Activated T-helper 2 cell treated with anti-CD3 and anti-CD28 coated beads, Interferon-gamma antibody, Interleukin-2, Interleukin-4, amounts not matched to agents 10 μg/mL and 5 μg/mL and 100 μg/mL, durations not matched to agents 14 hours and 24 hours and 36 hours (primary cell): ENCODE data around the gene LIN52. TPM values are rescaled to one million over a fixed set of nuclear protein-coding genes. Genes with fewer than 3 reads are reported as not detected.
"Not testable (repeated sequence)": the region's sequence is repeated elsewhere in the genome, so short reads cannot be mapped to it uniquely, and the experiment has no call there.

Experiments
- DNase-seq: peaks from one replicate; pipeline ENCODE4 v3.0.0; 2021; ENCODE audit warnings: low spot score
- H3K27ac Mint-ChIP-seq: one replicate; pipeline ENCODE4 v1.8.0; 2021; ENCODE audit warnings: mixed read lengths
- H3K27me3 Mint-ChIP-seq: one replicate; pipeline ENCODE4 v1.8.0; 2021; ENCODE audit warnings: low read depth, mixed read lengths
- H3K36me3 Mint-ChIP-seq: one replicate; pipeline ENCODE4 v1.8.0; 2021; ENCODE audit warnings: low read depth, mixed read lengths
- H3K4me1 Mint-ChIP-seq: one replicate; pipeline ENCODE4 v1.8.0; 2021; ENCODE audit warnings: low read depth, mixed read lengths
- H3K4me3 Mint-ChIP-seq: one replicate; pipeline ENCODE4 v1.8.0; 2021; ENCODE audit warnings: low read depth, mild to moderate bottlenecking, moderate library complexity, mixed read lengths
- H3K9me3 Mint-ChIP-seq: one replicate; pipeline ENCODE4 v1.8.0; 2021; ENCODE audit warnings: mixed read lengths
- intact Hi-C: fragments of 100-400 bp; cut with micrococcal nuclease; formaldehyde crosslinking; loops from one replicate; pipeline ENCODE4 v1.15.1; 2023
- total RNA-seq: library from RNA; stranded (reverse); gene quantifications from 2 replicates; pipeline ENCODE4 v1.2.3, GENCODE V29; 2022

LIN52 gene
- total RNA-seq, 1 donor from 2014 or later: 16.7 TPM

DNA sequence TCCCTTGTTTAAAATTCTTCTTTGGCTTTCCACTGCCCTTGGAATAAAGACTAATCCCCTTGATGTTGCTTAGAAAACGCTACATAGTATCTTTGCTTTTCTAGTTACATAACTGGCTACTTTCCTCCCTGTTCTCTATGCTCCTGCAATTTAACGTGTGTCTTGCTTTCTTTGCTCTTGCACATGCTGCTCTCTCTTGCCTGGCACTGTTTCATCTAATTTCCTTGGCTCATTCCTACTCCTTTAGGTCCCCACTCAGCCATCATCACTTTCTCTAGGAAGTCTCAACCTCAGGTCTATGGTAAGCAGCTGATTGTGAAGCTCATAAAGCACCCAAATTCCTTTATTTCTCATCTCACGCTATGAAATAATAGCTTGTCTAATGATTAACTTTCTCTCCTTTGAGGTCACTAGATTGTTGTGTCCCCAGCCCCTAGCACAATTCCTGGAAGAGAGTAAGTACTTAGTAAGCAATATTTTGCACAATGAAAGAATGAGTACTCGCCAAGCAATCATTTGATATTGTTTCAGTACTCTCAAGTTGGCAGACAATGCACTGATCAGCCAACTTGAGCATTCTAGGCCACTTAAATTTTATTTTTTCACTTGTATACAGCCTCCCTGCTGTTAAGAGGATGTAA, 3.8 kb upstream of the LIN52 start:
- H3K4me3 Mint-ChIP-seq: no peak overlapping the region
- H3K9me3 Mint-ChIP-seq: no peaks in the 10 kb centered on the region
- no peaks in the 10 kb centered on the region for H3K36me3 Mint-ChIP-seq
- no peaks in the 10 kb centered on the region for H3K27me3 Mint-ChIP-seq
- H3K4me1 Mint-ChIP-seq: peaks cover 26% of the 10 kb centered on the region
- H3K27ac Mint-ChIP-seq: no peak overlapping the region
- intact Hi-C loops: no loop called here
- no peak for DNase-seq

- H3K9me3 Mint-ChIP-seq: no peaks in the 10 kb centered on the region
- no peak for DNase-seq
- H3K4me3 Mint-ChIP-seq: no peak overlapping the region
- no peak overlapping the region for H3K27ac Mint-ChIP-seq
- intact Hi-C loops: no loop called here
- H3K27me3 Mint-ChIP-seq: no peaks in the 10 kb centered on the region
- H3K36me3 Mint-ChIP-seq: no peaks in the 10 kb centered on the region
- H3K4me1 Mint-ChIP-seq: peaks cover 32% of the 10 kb centered on the region
Measured at GRCh38 chr14:74081491-74081890, 3.3 kb upstream of the LIN52 start.

DNA sequence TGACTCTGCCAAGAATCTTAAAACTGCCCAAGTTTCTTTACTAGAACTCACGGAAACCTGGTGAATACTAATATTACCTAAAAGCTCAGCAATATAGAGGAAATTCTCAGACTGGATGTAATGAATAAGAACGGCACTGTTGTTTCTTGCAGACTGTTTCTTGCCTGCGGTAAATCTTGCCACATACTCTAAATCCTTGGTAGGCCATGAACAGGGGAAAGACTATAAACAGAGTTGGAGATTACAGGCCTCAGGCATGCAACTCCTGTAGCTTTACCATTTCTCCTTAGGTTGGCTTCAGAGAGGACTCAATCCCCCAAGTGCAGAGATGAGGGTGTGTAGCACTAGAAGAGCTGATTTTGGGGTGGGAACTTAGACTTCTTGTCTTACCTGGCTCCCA, 1.6 kb upstream of the LIN52 start:
- Mint-ChIP-seq H3K4me3 (peak overlapping the region; percentile 100), H3K27ac (no peak overlapping the region), H3K36me3 (no peaks in the 10 kb centered on the region), H3K27me3 (no peaks in the 10 kb centered on the region), H3K9me3 (no peaks in the 10 kb centered on the region), H3K4me1 (peaks cover 34% of the 10 kb centered on the region)
- intact Hi-C loops: no loop called here
- no peak for DNase-seq

GRCh38 chr14:74083784-74084276, 926 bp upstream of the LIN52 start:
- H3K36me3 Mint-ChIP-seq: peaks cover 3% of the 10 kb centered on the region
- intact Hi-C loops: loop anchor here (1.0 to 2.0 kb wide), 5 partner anchors 65 to 409 kb away; partner anchors contain the start of genes BBOF1, COQ6, ENTPD5 and FAM161B
- no peak for DNase-seq
- H3K4me1 Mint-ChIP-seq: peaks cover 37% of the 10 kb centered on the region
- H3K27ac Mint-ChIP-seq: peak overlapping the region; percentile 99
- no peaks in the 10 kb centered on the region for H3K27me3 Mint-ChIP-seq
- H3K4me3 Mint-ChIP-seq: peak overlapping the region; percentile 100
- H3K9me3 Mint-ChIP-seq: peaks cover 2% of the 10 kb centered on the region

DNA sequence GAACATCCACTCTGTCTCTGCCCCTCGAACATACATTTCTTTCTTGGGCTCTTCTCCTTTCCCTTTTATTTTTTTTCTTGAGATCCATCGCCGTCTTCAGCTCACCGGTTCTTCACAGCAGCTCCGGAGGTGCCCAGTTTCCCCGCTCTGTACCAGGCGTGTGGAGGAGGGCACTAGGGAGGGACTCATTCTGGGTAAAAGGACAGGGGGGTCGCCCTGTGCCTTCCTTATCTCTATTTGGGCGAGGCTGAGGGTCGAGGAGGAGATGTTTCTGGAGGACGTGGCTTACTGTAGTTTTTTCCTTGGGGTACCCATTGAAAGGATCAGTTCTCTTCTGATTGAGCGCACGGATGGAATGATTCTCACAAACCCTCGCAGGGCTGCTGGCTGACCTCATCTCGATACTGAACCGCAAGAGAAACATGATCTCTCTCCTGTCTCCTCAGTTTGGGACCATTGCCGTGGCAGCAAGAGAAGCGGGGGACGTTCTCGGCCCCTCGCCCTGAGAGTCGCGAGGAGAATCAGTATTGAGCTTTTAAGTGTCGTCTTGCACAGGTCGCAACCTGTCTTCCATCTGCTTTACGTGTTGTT, 386 bp downstream of the LIN52 start:
- peak overlapping the region; percentile 99 for H3K27ac Mint-ChIP-seq
- H3K9me3 Mint-ChIP-seq: peaks cover 7% of the 10 kb centered on the region
- H3K27me3 Mint-ChIP-seq: no peaks in the 10 kb centered on the region
- H3K4me1 Mint-ChIP-seq: peaks cover 40% of the 10 kb centered on the region
- intact Hi-C loops: loop anchor here (2.0 kb wide), 2 partner anchors 198 to 324 kb away; partner anchors contain the start of gene ZNF410
- peak overlapping the region; percentile 100 for H3K4me3 Mint-ChIP-seq
- DNase-seq: no peak
- H3K36me3 Mint-ChIP-seq: peaks cover 8% of the 10 kb centered on the region

DNA sequence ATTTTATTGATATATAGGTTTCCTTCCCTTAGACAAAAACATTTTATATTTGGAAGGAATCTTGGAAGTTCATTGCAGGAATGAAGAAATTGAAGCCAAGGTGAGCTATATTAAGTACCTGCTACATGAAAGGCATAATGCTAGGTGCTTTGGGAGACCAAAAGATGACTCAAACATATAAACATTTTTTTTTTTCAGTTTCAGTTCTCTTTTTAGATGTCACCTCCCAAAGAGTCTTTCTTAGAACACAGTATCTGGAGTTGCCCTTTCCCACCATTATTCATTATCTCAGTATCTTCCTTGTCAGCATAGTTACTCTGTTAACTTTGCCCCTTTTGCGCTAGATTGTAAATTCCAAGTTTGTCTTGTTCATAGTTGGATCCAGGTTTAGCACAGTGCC, 1.1 kb downstream of the LIN52 start:
- Mint-ChIP-seq H3K27me3 (no peaks in the 10 kb centered on the region), H3K4me3 (peak overlapping the region; percentile 100), H3K27ac (peak overlapping the region; percentile 99), H3K36me3 (peaks cover 10% of the 10 kb centered on the region), H3K9me3 (peaks cover 7% of the 10 kb centered on the region), H3K4me1 (peaks cover 39% of the 10 kb centered on the region)
- no peak for DNase-seq
- intact Hi-C loops: loop anchor here (2.0 kb wide), 2 partner anchors 199 to 325 kb away; partner anchors contain the start of gene ZNF410

DNA sequence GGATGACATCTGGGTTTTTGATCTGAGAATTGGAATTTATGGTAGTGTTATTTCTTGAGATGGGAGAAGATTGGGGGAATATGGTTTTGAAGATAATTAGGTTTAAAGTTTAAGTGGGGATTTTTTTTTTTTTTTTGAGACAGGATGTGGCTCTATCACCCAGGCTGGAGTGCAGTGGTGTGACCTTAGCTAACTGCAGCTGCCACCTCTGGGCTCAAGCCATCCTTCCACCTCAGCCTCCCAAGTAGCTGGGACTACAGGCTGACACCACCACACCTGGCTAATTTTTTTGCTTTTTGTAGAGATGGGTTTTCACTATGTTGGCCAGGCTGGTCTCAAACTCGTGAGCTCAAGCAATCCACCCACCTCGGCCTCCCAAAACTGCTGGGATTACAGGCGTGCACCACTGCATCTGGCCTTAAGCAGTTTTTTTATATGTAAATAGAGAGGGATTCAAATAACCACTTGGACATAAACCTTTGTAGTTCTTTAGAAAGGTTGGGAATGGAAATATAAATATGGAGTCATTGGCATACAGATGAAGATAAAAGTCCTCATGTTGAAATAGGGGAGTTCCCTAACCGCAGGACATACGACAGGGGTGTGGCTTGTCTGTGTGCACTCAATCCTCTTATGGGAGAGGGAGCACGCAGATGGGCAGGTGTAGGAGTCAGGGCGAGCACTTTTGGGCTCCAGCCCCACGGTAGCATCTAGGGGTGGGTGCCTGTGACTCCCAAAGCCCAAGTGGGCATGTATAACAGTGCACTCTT, 4.7 kb downstream of the LIN52 start:
- Mint-ChIP-seq H3K27ac (peak overlapping the region; percentile 44), H3K9me3 (peaks cover 7% of the 10 kb centered on the region), H3K4me1 (peaks cover 21% of the 10 kb centered on the region), H3K36me3 (peaks cover 20% of the 10 kb centered on the region), H3K27me3 (no peaks in the 10 kb centered on the region), H3K4me3 (no peak overlapping the region)
- intact Hi-C loops: no loop called here
- DNase-seq: no peak

DNA sequence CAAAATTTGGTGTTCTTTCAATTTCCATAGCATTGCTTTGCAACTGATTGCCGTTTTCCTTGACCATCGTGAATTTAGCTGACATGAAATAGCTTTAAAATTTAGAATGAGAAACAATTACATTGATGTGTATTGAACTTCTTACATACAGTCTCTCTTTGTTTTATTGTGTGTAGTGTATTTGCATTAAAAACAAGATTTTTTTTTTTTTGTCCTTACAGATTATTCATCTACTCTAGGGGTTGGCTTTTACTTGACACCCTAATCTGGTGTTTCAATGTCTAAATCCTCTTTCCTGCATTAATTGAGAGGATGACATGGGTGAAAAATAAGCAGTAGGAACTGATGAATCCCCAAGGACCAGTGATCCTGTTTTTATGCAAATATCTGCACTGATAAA, 20.6 kb downstream of the LIN52 start:
- peaks cover 16% of the 10 kb centered on the region for H3K36me3 Mint-ChIP-seq
- H3K27ac Mint-ChIP-seq: no peak overlapping the region
- no peaks in the 10 kb centered on the region for H3K9me3 Mint-ChIP-seq
- H3K4me3 Mint-ChIP-seq: no peak overlapping the region
- DNase-seq: no peak
- no peaks in the 10 kb centered on the region for H3K27me3 Mint-ChIP-seq
- intact Hi-C loops: no loop called here
- H3K4me1 Mint-ChIP-seq: no peaks in the 10 kb centered on the region

DNA sequence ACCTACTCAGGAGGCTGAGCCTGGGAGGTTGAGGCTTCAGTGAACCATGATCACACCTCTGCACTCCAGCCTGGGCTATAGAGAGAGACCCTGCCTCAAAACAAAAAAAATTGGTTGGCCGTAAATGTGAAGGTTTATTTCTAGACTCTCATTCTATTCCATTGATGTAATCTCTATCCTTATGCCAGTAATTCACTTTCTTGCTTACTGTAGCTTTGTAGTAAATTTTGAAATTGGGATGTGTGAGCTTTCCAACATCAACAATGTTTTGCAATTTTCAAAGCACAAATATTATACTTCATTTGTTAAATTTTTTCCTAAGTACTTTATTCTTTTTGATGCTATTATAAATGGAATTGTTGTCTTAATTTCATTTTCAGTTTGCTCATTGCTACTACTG, 24.6 kb downstream of the LIN52 start:
- Mint-ChIP-seq H3K27me3 (no peaks in the 10 kb centered on the region), H3K27ac (no peak overlapping the region), H3K4me1 (no peaks in the 10 kb centered on the region), H3K36me3 (peaks cover 10% of the 10 kb centered on the region), H3K4me3 (no peak overlapping the region), H3K9me3 (no peaks in the 10 kb centered on the region)
- no peak for DNase-seq
- intact Hi-C loops: no loop called here

- H3K4me3 Mint-ChIP-seq, H3K27me3 Mint-ChIP-seq, H3K9me3 Mint-ChIP-seq, DNase-seq, H3K4me1 Mint-ChIP-seq, H3K27ac Mint-ChIP-seq: not testable (repeated sequence)
- intact Hi-C loops: loop anchor here (2.0 kb wide), 1 partner anchor 139 kb away; no protein-coding TSS in a partner anchor
- H3K36me3 Mint-ChIP-seq: peaks cover 11% of the 10 kb centered on the region
Measured at GRCh38 chr14:74111395-74112216, 26.9 kb downstream of the LIN52 start.

DNA sequence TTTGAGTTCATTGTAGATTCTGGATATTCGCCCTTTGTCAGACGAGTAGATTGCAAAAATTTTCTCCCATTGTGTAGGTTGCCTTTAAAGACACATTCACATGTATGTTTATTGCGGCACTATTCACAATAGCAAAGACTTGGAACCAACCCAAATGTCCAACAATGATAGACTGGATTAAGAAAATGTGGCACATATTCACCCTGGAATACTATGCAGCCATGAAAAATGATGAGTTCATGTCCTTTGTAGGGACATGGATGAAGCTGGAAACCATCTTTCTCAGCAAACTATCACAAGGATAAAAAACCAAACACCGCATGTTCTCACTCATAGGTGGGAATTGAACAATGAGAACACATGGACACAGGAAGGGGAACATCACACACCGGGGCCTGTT, 40.7 kb downstream of the LIN52 start:
- peaks cover 14% of the 10 kb centered on the region for H3K36me3 Mint-ChIP-seq
- intact Hi-C loops, H3K9me3 Mint-ChIP-seq, H3K4me3 Mint-ChIP-seq, H3K27me3 Mint-ChIP-seq, DNase-seq, H3K27ac Mint-ChIP-seq, H3K4me1 Mint-ChIP-seq: not testable (repeated sequence)

DNA sequence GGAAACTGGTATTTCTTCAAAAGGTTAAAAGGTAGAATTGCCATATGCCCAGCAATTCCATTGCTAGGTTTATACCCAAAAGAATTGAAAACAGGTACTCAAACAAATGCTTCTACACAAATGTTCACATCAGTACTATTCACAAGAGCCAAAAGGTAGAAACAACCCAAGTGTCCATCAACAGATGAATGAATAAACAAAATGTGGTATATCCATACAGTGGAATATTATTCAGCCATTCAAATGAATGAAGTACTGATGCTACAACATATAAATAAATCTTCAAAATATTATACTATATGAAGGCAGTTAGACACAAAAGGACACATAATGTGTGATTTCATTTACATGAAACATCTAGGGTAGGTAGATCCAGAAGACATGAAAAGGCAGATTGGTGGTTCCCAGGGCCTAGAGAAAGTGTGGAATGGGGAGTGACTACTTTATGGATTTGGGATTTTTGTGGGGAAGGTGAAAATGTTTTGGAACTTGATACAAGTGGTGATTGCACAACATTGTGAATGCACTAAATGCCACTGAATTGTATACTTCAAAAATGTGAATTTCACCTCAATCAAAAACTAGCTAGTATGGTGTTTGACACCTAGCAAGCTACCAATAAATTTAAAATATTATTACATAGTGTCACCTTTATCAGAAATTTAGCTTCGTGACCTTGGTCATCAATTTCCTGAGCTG, 41.7 kb downstream of the LIN52 start:
- intact Hi-C loops: no loop called here
- no peaks in the 10 kb centered on the region for H3K27me3 Mint-ChIP-seq
- no peaks in the 10 kb centered on the region for H3K4me1 Mint-ChIP-seq
- peaks cover 10% of the 10 kb centered on the region for H3K36me3 Mint-ChIP-seq
- no peak overlapping the region for H3K4me3 Mint-ChIP-seq
- H3K9me3 Mint-ChIP-seq: no peaks in the 10 kb centered on the region
- DNase-seq: no peak
- H3K27ac Mint-ChIP-seq: no peak overlapping the region
